ENCODE results near the gene CALR3.
"Not testable (repeated sequence)": the region's sequence is repeated elsewhere in the genome, so short reads cannot be mapped to it uniquely, and the experiment has no call there.

Gene CALR3, protein sequence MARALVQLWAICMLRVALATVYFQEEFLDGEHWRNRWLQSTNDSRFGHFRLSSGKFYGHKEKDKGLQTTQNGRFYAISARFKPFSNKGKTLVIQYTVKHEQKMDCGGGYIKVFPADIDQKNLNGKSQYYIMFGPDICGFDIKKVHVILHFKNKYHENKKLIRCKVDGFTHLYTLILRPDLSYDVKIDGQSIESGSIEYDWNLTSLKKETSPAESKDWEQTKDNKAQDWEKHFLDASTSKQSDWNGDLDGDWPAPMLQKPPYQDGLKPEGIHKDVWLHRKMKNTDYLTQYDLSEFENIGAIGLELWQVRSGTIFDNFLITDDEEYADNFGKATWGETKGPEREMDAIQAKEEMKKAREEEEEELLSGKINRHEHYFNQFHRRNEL

DNA sequence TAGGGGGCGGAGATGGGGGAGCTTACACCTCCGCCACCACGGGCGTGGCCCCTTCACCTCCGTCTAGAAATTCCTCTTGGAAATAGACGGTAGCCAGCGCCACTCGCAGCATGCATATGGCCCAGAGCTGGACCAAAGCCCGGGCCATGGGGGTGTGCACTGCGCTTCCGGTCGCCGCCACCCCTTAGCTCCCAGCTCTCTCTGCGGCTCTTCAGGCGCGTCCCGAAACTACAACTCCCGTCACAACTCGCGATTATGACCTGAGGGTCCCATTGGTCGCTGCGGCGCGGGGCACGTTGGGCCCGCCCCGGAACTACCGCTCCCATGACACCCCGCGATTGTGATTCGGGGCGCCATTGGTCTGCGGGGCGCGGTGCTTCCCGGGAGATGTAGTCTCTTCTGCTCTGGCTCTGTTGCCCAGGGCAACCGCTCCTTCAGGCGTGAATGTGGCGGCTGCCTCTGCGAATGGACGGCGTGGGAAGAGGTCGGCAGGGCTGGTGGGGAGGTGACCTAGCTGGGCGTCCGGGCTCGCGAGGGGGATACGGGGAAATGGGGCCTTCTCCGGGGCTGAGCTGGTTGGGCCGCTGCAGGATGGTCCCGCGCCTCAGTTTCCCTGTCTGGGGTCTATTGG, at the start of gene CALR3, which contains the start of gene C19orf44:
CALR3 (minus strand) TSS at position 186 of the 631 bp plus-strand sequence; CDS start at position 148, 38 bp downstream.
C19orf44 (plus strand) TSS at position 413 of the 631 bp plus-strand sequence. CDS start 4,399 bp downstream, outside the sequence.
- DNase-seq, result peak; percentile 96

DNA sequence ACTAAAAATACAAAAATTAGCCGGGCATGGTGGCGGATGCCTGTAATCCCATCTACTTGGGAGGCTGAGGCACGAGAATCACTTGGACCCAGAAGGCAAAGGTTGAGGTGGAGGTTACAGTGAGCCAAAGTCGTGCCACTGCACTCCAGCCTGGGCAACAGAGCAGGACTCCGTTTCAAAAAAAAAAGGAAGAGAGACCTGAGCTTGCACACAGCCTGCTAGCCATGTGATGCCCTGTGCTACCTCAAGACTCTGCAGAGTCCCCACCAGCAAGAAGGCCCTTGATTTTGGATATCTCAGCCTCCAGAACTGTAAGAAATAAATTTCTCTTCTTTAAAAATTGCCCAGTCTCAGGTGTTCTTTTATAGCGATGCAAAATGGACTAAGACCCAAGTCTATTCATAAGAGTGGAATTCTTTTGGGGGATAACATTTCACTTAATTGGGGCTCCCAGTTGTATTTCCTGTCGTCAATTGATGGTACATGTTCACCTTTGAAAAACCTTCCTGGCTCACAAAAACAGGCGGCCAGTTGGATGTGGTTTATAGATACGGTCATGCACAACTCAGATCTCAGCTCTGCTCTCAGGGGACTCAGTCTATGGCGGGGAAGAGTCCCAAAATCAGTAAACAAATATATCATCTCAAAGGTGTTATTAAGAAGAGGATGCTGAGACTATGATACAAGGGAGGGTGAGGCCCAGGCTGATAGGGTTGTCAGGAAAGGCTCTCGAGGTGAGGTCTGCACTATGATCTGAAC, 48.7 kb upstream of the CALR3 start:
- DNase-seq, result no peak

DNA sequence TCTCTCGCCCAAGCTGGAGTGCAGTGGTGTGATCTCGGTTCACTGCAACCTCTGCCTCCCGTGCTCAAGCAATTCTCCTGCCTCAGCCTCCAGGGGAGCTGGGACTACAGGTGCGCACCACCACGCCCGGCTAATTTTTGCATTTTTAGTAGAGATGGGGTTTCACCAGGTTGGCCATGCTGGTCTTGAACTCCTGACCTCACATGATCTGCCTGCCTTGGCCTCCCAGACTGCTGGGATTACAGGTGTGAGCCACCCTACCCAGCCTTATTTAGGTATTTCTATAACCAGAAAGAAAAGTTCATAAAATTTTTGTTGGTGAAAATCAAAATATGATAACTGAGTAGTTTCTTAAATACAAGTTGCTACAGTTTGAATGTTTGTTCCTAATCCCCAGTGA, 47.8 kb upstream of the CALR3 start:
- not testable (repeated sequence) for DNase-seq

DNA sequence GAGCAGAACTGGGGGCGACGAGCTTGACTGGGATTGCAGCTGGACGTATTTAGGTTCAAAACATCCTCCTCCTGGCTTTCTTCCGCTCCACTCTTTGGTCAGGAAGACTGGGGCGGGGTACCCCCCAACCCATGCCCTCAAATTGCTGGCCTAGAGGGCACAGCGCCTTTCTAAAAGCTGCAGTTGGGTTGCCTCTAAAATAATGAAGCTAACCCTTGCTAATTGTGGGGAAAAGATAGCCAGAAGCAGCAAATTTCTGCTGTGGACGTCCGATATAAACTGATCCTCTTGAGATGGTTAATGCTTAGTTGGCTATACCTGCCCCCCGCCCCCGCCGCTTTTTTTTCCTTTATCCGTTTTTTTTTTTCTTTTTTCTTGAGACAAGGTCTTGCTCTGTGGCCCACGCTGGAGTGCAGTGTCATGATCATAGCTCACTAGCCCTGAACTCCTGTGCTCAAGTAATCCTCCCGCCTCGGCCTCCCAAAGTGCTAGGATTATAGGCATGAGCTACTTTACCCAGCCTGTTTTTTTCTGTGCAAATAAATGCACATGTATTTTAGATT, 47.0 kb upstream of the CALR3 start:
- DNase-seq, result no peak

DNA sequence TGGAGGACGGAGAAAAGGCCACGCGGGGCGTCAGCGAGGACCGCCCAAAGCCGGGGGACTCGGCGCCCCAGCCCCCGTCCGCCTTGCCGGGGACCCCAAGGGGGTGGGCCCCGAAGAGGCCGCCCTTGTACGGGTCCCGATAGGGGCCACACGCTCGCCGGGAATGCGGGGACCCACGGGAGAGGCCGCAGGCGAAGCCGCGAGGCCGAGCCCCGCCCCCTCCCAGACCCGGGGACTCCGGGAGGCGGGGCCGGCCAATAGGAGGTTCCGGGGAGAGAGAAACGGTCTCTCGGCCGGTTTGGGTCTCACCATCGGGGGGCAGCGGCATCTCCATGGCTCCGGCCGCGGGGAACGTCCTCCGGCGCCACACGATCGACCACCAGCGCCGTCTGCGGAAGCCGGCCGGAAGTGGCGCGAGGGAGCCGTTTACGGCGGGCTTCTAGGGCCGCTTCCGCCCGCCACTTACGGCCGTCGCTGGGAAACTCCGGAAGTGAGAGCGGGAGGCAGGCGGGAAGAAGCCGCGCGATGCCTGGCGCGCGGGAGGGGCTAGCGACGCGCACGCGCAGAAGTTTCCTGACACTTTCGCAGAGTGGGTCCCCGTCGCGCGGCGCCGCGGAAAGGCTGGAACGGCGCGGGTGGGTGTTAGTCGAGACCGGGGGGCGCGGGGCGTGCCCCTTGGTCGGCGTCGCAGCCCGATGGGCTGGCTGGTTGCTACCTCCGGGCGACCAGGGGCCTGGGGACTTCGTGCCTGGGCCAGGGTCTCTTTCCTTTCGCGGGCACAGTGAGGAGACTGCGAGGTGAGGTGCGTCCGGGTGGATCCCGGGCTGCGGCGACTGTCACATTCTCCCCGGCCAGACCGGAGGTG, 46.3 kb upstream of the CALR3 start, which contains the start of gene CHERP:
CHERP (minus strand) TSS at position 393 of the 865 bp plus-strand sequence; CDS start at position 334, 59 bp downstream.
- peak; percentile 82 for DNase-seq

DNA sequence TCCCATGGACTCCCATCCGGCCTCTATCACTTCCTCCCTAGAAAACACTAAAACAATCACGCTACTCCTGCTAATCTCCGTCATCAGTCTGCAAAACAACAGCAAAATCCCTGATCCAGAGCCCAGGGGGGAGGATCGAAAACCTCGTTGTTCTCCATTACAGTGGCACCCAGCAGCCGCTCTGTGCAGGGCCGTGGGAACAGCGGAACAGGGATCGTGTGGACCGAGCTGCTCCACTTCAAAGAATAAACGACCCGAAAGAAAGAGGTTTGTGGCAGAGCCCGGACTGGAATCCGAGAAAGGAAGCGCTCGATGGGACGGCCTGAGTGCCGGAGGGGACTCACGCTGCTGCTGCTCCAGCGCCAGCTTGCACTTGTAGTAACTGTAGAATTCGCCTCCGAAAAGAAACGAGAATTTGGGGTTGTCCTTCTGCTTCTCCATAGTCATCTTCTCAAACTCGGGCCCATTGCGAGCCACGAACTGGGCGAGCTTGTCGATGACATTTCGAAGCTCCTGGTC, 45.6 kb upstream of the CALR3 start:
- no peak for DNase-seq

DNA sequence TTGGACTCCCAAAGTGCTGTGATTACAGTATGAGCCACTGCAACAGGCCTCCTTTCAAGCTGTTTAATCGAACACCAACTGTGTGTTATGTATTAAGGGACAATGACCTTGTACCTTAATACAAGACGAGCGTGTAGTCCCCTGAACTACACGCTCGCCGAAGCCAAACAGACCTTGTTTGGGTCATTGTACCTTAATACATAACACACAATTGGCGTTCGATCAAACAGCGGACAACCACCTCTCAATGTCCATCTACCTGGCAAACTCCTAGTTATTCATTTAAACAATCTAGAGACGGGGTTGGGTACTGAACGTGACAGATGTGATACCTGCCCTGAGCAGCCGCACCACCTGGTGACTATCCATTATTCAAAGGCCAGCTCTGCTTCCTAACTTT, 45.0 kb upstream of the CALR3 start:
- no peak for DNase-seq

DNA sequence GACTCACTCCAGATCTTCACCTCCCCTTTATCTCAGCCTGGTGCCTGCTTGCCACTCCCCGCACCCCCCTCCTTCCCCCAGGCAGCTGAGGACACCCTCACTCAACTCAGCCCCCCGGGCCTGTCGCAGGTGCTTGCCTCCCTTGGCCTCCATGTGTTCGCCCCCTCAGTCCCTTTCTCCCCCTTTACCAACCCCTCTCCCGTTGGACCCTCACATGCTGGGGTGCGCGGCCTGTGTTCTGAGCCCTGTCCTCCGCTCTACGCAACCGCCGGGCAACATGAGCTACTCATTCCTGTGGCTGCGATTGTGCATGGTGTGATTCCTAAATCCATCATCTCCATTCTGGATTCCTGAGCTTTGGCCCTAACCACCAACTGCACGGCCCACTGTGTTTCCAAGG, 41.1 kb upstream of the CALR3 start:
- DNase-seq, result no peak

DNA sequence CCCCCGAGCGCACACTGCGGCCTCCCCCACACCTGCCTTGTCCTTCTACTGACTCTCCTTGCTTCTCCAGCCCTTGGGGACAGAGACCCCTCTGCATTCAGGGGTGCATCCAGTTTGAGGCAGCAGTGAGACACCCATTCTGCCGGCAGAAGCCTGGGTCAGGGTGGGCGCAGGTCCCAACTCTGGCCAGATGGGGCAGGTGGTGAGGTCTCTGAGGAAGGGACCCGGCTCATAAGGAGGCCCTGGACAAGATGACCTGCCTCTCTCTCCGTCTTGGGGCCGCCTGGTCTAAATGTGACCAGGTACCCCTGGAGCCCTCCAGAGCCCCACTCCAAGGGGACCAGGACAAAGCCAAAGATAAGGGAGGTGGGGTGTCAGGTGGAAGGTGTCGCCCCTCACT, 40.2 kb upstream of the CALR3 start:
- no peak for DNase-seq

DNA sequence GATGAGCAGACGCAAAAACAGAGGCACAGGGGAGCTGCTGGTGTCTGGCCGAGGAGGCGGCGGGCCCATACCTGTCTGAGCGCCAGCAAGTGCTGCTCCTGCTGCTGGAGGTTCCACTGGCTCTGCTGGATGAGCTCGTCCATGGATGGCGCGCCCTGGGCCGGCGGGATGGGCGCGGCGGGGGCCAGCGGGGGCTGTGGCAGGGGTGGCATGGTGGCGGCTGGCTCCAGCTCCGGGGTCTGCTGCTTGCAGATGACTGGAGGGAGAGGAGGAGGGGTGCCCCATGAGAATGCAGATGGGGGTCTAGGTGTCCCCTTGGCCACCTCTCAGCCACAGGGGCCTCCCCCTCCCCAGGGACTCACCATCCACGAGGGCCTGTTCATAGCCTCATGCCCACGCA, 39.4 kb upstream of the CALR3 start:
- no peak for DNase-seq

DNA sequence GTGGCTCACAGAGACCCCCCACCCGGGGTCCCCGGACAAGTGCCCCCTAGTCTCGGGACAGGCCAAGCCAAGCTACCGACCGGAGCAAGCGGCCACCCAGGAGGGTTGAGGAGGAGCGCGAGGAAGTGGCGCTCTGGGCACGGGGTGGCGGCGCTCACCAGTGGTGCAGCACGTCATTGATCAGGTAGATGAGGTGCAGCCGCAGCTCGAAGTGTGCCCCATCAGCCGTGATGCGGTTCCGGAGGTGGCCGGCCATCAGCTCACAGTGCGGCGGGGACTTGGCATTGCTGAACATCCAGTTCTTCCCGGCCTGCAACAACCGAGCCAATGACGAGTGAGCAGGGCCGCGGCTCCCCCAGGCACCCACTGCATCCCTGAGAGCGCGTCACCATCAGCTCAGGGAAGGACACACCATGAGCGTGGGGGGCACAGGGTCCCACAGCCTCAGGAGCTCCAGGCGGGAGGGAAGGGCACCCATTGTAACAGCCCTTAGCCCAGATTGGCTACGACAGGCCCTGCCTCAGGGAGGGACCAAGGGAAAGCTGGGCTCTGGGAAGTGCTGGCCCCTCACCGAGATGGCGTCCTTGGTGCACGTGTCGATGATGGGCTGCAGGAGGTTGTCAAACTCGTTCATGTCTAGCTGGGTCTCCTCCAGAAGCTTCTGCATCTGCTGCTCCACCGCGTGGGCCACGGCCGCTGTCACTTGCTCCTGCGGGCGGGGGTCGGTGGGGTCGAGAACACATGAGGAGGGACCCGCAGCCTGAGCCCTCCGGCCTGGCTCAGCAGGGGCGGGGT, 36.7 kb upstream of the CALR3 start:
- no peak for DNase-seq

DNA sequence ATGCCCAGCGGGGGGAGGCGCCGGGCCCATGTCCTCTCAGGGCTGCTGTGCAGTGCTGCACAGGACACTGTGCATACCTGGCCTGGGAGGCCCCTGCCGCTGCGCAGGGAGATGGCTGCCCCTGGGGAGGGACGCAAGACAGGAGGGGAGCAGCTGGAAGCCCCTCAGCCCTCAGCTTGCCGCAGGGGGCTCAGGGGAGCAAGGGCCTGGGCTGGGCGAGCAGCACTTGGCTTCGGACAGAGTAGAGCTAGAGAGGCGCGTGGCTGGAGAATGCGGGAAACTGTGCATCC, 35.4 kb upstream of the CALR3 start:
- DNase-seq, result no peak

DNA sequence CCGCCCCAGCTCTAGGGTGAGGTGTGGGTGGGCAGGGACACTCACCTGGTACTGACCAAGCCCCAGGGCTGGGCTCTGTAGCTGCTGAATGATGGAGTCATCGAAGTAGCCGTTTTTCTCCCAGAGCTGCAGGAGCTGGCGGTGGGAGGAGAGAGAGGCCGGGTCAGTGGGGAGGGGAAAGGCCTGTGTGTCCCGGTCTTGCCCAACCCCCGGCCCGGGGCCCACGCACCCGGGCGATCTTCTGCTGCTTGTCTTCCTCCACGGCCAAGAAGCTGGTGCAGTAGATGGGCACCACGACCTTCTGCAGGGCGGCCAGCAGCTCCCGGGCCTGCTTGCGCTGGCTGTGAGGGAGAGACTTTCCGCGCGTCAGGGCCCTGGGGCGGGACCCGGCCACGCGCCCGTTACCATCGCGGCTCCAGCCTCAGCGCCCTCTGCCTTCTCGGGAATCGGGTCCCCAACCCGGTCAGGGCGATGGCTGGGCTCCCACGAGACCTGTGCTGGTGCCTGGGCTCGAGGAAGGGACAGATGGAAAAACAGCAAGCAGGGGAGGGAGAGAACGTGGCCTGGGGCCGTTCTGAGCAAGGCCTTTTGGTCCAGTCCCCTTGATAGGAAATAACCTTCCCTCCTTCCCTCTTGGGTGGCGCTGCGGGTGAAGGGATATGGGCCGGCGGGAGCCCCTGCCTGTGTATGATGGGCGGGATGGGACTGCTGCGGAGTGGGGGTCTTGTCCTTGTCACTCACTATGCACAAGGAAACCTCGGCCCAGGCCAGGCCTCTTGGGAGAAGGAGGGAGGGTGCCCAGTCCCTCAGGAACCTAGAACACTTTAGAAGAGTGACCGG, 34.8 kb upstream of the CALR3 start:
- DNase-seq, result no peak

DNA sequence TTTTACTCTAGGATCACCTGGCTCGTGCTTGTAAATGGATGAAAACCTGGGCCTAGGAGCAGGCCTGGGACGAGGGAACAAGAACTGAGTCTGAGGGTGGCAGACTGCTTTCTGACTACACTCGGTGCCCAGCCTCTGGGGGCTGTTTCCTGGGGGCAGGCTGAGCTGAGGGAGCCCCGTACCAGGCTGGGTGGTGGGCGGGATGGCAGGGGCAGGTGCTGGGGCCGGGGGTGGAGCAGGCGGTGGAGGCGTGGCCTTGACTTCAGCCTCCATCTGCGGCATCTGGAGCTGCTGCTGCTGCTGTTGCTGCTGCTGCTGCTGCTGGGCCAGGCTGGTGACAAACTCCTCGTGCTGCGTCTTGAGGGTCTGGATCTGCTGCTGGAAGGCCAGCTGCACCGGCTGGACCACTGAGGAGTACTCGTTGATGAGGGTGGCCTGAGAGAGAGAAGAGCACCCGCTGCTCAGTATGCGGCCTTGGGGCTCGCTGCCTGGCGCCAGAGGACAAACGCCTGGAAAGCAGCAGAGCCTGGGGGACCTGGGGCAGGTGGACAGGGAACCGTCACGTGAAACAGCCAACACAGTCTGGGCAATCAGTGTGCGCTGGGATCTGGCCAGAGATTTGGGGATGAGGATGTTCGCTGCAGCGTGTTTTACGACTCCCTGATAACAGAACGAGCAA, 33.6 kb upstream of the CALR3 start:
- no peak for DNase-seq

DNA sequence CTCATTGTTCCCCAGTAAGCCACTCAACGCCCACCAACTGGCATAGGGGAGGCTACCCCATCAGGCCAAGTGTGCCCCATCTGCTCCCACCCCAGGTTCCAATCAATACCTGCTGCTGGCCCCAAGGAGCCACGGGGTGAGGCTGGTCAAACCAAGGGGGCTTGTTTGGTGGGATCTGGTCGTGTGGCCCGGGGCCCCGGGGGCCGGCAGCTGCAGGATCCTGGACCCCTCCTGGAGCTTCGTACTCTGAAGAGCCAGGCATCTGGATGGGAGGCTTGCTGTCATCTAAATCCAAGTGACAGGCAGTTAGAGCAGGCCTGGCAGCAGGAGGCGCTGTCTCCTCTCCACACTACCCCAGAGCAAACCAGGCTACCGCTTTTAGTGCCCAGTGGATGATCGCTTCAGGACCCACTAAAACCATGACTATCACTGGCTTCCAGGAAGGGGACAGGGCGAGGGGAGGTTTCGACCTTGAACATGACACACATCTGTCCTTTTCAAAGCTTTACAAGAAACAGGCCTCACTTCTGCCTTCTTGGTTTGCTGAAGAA, 32.1 kb upstream of the CALR3 start:
- DNase-seq, result no peak

DNA sequence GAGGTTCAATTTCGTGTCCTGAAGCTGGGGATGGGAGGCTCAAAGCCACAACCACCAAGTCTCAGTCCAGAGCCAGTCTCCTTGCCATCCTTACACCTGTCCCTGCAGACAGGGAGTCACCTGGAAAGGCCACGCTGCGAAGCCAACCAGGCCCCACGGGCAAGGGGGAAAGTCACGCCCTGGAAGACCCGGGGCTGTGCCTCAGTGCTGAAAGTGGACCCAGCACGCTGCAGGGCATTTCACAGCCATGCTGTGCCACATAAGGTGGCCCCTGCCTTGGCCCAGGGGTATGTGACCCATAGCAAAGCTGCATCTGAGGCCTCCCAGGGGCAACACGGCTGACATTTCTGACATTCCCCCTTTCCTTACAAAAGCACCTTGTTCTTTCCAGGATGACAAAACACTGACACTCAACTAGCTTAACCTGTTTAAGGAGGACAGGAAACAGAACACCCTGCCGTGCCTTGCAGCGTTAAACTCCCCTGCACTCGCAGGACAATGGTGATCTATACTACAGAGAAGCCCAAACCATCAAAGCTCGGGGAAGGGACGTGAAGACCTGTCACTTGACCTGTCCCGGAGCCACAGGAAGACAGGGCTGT, 31.5 kb upstream of the CALR3 start:
- no peak for DNase-seq

DNA sequence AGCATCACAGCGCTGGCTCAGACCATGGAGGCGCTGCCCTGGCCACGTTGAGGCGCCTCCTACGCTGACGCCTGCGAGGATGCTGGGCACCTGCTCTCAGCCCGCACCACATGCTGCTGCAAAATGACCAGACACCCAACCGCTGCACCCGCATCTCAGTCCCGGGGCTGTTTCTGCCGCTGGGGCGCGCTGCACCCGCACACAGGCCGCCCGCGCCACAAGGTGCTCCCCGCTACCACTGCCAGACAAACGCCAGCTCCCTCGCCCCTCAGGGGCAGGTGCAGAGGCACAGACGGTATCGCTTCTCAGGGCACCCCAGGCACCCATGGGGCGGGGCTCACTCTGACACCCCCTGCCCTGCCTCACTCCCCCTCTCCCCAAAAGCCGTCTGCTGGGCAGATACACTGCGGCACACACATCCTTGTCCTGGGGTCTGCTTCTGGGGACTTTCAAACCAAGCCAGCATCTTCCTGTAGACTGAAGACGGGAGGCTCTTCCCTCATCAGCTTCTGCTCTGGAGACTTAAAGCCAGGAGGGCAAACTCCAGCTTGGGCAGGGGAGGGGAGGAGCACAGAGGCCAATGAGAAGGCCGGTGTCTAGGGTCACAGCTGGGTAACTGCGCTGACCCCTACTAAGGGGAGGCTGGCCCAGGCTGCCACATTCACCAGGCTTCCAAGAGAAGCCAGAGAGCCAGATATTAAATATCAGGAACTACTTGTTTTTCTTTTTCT, 29.9 kb upstream of the CALR3 start:
- DNase-seq, result no peak

Data from NCI-H1048 (cell line).